Measurements from ENCODE around the gene STK24. TPM values are rescaled to one million over a fixed set of nuclear protein-coding genes. Genes with fewer than 3 reads are reported as not detected.

The STK24 gene
- total RNA-seq, 2 experiments from 2014 or later = 150 to 152 TPM

GRCh38 chr13:98540476-98540875, 36.4 kb downstream of the STK24 start:
- CTCF ChIA-PET = interaction anchor here (0.7 to 1.4 kb wide), 3 partner anchors 12 to 505 kb away, joined by 3 to 4 read pairs (median 3); no protein-coding TSS in a partner anchor

GRCh38 chr13:98539666-98540065, 37.2 kb downstream of the STK24 start:
- POLR2A ChIA-PET = no interaction called here
- CTCF ChIA-PET = interaction anchor here (1.7 kb wide), 1 partner anchor 114 kb away, joined by 4 read pairs; no protein-coding TSS in a partner anchor

More at GRCh38 chr13:98540476-98540875, 36.4 kb downstream of the STK24 start:
- POLR2A ChIA-PET = interaction anchor here (0.7 kb wide), 1 partner anchor 12 kb away, joined by 3 read pairs; no protein-coding TSS in a partner anchor

GRCh38 chr13:98538876-98539275, 38.0 kb downstream of the STK24 start:
- CTCF ChIA-PET = interaction anchor here (1.7 kb wide), 1 partner anchor 115 kb away, joined by 4 read pairs; no protein-coding TSS in a partner anchor

GRCh38 chr13:98537740-98538139, 39.2 kb downstream of the STK24 start:
- ChIA-PET CTCF (interaction anchor here (0.6 to 1.7 kb wide), 3 partner anchors 14 to 132 kb away, joined by 3 to 4 read pairs (median 3); no protein-coding TSS in a partner anchor), POLR2A (interaction anchor here (1.0 kb wide), 1 partner anchor 25 kb away, joined by 13 read pairs; no protein-coding TSS in a partner anchor)

More at GRCh38 chr13:98538876-98539275, 38.0 kb downstream of the STK24 start:
- POLR2A ChIA-PET = no interaction called here

- ChIA-PET CTCF (interaction anchor here (0.6 to 0.7 kb wide), 2 partner anchors 14 to 131 kb away, joined by 3 read pairs; no protein-coding TSS in a partner anchor), POLR2A (interaction anchor here (1.0 kb wide), 1 partner anchor 26 kb away, joined by 13 read pairs; no protein-coding TSS in a partner anchor)
Measured at GRCh38 chr13:98537306-98537705, 39.6 kb downstream of the STK24 start.

GRCh38 chr13:98536729-98537128, 40.2 kb downstream of the STK24 start:
- CTCF ChIA-PET = no interaction called here
- POLR2A ChIA-PET = interaction anchor here (0.7 kb wide), 1 partner anchor 15 kb away, joined by 5 read pairs; no protein-coding TSS in a partner anchor

GRCh38 chr13:98535501-98536354, 41.2 kb downstream of the STK24 start:
- CTCF ChIA-PET = interaction anchor here (0.6 to 0.7 kb wide), 2 partner anchors 83 to 96 kb away, joined by 3 to 4 read pairs; no protein-coding TSS in a partner anchor
- POLR2A ChIA-PET = interaction anchor here (0.7 kb wide), 1 partner anchor 16 kb away, joined by 5 read pairs; no protein-coding TSS in a partner anchor

- POLR2A ChIA-PET = interaction anchor here (0.8 kb wide), 1 partner anchor 33 kb away, joined by 3 read pairs; no protein-coding TSS in a partner anchor
- CTCF ChIA-PET = interaction anchor here (0.6 kb wide), 1 partner anchor 97 kb away, joined by 3 read pairs; no protein-coding TSS in a partner anchor
Measured at GRCh38 chr13:98534821-98535220, 42.1 kb downstream of the STK24 start.

- ChIA-PET CTCF (interaction anchor here (2.1 kb wide), 1 partner anchor 88 kb away, joined by 6 read pairs; no protein-coding TSS in a partner anchor), POLR2A (interaction anchor here (0.8 kb wide), 1 partner anchor 34 kb away, joined by 3 read pairs; no protein-coding TSS in a partner anchor)
Measured at GRCh38 chr13:98533912-98534311, 43.0 kb downstream of the STK24 start.

- ChIA-PET CTCF (interaction anchor here (0.9 to 2.1 kb wide), 4 partner anchors 12 to 87 kb away, joined by 3 to 6 read pairs (median 3); no protein-coding TSS in a partner anchor), POLR2A (interaction anchor here (0.6 kb wide), 1 partner anchor 19 kb away, joined by 3 read pairs; no protein-coding TSS in a partner anchor)
Measured at GRCh38 chr13:98532254-98532653, 44.7 kb downstream of the STK24 start.

GRCh38 chr13:98530217-98530616, 46.7 kb downstream of the STK24 start:
- ChIA-PET POLR2A (no interaction called here), CTCF (no interaction called here)

GRCh38 chr13:98529171-98529570, 47.7 kb downstream of the STK24 start:
- ChIA-PET POLR2A (interaction anchor here (1.0 to 1.8 kb wide), 7 partner anchors 13 to 48 kb away, joined by 3 to 10 read pairs (median 5); partner anchors contain the start of gene STK24), CTCF (interaction anchor here (0.8 to 1.3 kb wide), 3 partner anchors 12 to 84 kb away, joined by 3 to 4 read pairs (median 4); no protein-coding TSS in a partner anchor)

- POLR2A ChIA-PET = interaction anchor here (0.7 to 1.8 kb wide), 11 partner anchors 12 to 52 kb away, joined by 3 to 10 read pairs (median 4); partner anchors contain the start of gene STK24
Measured at GRCh38 chr13:98528663-98529064, 48.2 kb downstream of the STK24 start.

GRCh38 chr13:98527526-98527925, 49.4 kb downstream of the STK24 start:
- CTCF ChIA-PET = interaction anchor here (1.0 to 1.1 kb wide), 2 partner anchors 12 to 46 kb away, joined by 3 read pairs; no protein-coding TSS in a partner anchor
- POLR2A ChIA-PET = interaction anchor here (1.1 to 1.8 kb wide), 2 partner anchors 13 to 44 kb away, joined by 3 to 10 read pairs; no protein-coding TSS in a partner anchor

More at GRCh38 chr13:98528663-98529064, 48.2 kb downstream of the STK24 start:
- CTCF ChIA-PET = interaction anchor here (0.8 to 1.3 kb wide), 6 partner anchors 12 to 84 kb away, joined by 3 to 4 read pairs (median 3); no protein-coding TSS in a partner anchor

GRCh38 chr13:98526182-98526512, 50.8 kb downstream of the STK24 start:
- POLR2A ChIA-PET = no interaction called here
- CTCF ChIA-PET = interaction anchor here (0.8 to 1.8 kb wide), 3 partner anchors 15 to 45 kb away, joined by 3 to 4 read pairs (median 3); no protein-coding TSS in a partner anchor

GRCh38 chr13:98525456-98526181, 51.3 kb downstream of the STK24 start:
- ChIA-PET POLR2A (no interaction called here), CTCF (interaction anchor here (0.8 to 1.8 kb wide), 3 partner anchors 15 to 46 kb away, joined by 3 to 4 read pairs (median 3); no protein-coding TSS in a partner anchor)

GRCh38 chr13:98524793-98525192, 52.1 kb downstream of the STK24 start:
- ChIA-PET CTCF (no interaction called here), POLR2A (no interaction called here)

GRCh38 chr13:98524391-98524790, 52.5 kb downstream of the STK24 start:
- CTCF ChIA-PET = no interaction called here

More at GRCh38 chr13:98524391-98524790, 52.5 kb downstream of the STK24 start:
- POLR2A ChIA-PET = no interaction called here

Measured in activated CD8-positive, alpha-beta memory T cell treated with anti-CD3 and anti-CD28 coated beads for 36 hours (primary cell).